GM12892 (cell line): ENCODE data around the gene ZNF888.

Source experiments
- POLR2A ChIP-seq: IDR thresholded peaks from 2 replicates; pipeline ENCODE4 v1.6.1; 2011; ENCODE audit warnings: low read depth, low read length, control low read depth
- POLR2AphosphoS5 ChIP-seq: IDR thresholded peaks from 2 replicates; pipeline ENCODE4 v1.6.1; 2011; ENCODE audit warnings: low read depth, low read length, control low read depth

DNA sequence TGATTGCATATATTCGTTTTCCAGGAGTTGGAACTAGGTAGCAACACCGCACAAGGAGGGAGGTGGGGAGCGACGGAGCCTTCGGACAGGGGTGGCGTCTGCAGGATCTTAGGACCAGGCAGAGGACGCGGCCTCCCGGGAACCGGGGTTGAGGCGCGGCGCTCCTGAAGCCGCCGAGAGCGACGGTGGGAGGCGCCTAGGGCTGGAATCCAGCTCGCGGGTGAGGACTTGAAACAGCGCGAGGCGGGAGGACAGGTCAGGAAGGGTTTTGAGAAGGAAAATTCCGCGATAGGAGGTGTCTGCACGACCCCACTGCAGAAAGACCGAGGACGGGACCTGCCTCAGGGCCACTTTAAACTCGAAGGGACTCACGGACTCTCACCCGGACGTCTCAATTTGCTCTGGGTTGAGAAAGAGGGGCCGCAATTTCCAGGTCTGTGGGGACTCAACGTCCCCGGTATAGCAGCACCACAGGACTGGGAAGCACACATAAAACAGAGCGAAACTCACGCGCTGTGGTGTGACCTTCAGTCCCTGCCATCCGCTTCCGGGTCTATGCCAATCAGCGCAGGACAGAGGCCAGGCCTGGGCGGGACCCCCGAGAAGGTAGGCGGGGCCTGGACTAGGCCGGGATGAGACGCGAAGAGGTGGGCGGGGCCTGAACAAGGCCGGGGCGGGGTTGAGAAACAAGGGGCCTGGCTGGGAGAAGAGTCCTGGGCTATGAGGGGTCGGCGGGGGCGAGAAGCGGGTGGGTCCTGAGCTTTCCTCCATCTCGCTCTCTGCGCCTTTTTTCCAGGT is 25.9 kb downstream of the ZNF888 start, which contains the start of gene ZNF320:
- TF ChIP-seq POLR2AphosphoS5 (no peak), POLR2A (peak; percentile 41; the same call in 1 of the 2 replicates)
